IPS-18a (cell line): ENCODE measurements around the gene TNKS2.

Experiments used
- H3K27ac ChIP-seq: one replicate; pipeline ENCODE4 v1.5.1; 2013; ENCODE audit warnings: low read length
- H3K27me3 ChIP-seq: one replicate; pipeline ENCODE4 v1.6.1; 2013; ENCODE audit warnings: mild to moderate bottlenecking, low read length; ENCODE audit not compliant: control insufficient read depth, insufficient read depth
- H3K36me3 ChIP-seq: one replicate; pipeline ENCODE4 v1.6.1; 2013; ENCODE audit warnings: low read depth, low read length; ENCODE audit not compliant: control insufficient read depth
- H3K4me1 ChIP-seq: one replicate; pipeline ENCODE4 v1.6.1; 2013; ENCODE audit warnings: low read depth, low read length; ENCODE audit not compliant: control insufficient read depth
- H3K4me3 ChIP-seq: one replicate; pipeline ENCODE4 v1.5.1; 2013; ENCODE audit warnings: low read length
- H3K9ac ChIP-seq: one replicate; pipeline ENCODE4 v1.6.1; 2013; ENCODE audit warnings: mild to moderate bottlenecking, low read length, moderate library complexity
- H3K9me3 ChIP-seq: one replicate; pipeline ENCODE4 v1.6.1; 2013; ENCODE audit warnings: low read depth, low read length; ENCODE audit not compliant: control insufficient read depth

Gene TNKS2

GRCh38 chr10:91896212-91896756 is 98.1 kb downstream of the TNKS2 start:
- Histone ChIP-seq H3K4me3 (no peak overlapping the region), H3K27ac (no peak overlapping the region), H3K27me3 (no peaks in the 10 kb centered on the region), H3K4me1 (peaks cover 5% of the 10 kb centered on the region), H3K9ac (no peak overlapping the region), H3K9me3 (no peaks in the 10 kb centered on the region), H3K36me3 (no peaks in the 10 kb centered on the region)

- Histone ChIP-seq H3K4me1 (peaks cover 5% of the 10 kb centered on the region), H3K27ac (no peak overlapping the region), H3K4me3 (no peak overlapping the region), H3K36me3 (no peaks in the 10 kb centered on the region), H3K27me3 (no peaks in the 10 kb centered on the region), H3K9ac (no peak overlapping the region), H3K9me3 (no peaks in the 10 kb centered on the region)
Measured at GRCh38 chr10:91897421-91897820, 99.2 kb downstream of the TNKS2 start.

- Histone ChIP-seq H3K9ac (no peak overlapping the region), H3K27ac (no peak overlapping the region), H3K4me3 (no peak overlapping the region), H3K27me3 (no peaks in the 10 kb centered on the region), H3K9me3 (no peaks in the 10 kb centered on the region), H3K36me3 (peaks cover 11% of the 10 kb centered on the region), H3K4me1 (peaks cover 11% of the 10 kb centered on the region)
Measured at GRCh38 chr10:91901784-91902677, 103.8 kb downstream of the TNKS2 start.

- H3K9me3 ChIP-seq, result no peaks in the 10 kb centered on the region
- H3K27ac ChIP-seq, result no peak overlapping the region
- no peaks in the 10 kb centered on the region for H3K27me3 ChIP-seq
- H3K4me3 ChIP-seq, result peak overlapping the region; percentile 96
- H3K36me3 ChIP-seq, result peaks cover 11% of the 10 kb centered on the region
- H3K9ac ChIP-seq, result peak overlapping the region; percentile 84
- peaks cover 8% of the 10 kb centered on the region for H3K4me1 ChIP-seq
Measured at GRCh38 chr10:91907033-91907594, 108.9 kb downstream of the TNKS2 start.

- Histone ChIP-seq H3K4me3 (peak overlapping the region; percentile 96), H3K9me3 (no peaks in the 10 kb centered on the region), H3K36me3 (peaks cover 11% of the 10 kb centered on the region), H3K27me3 (no peaks in the 10 kb centered on the region), H3K9ac (peak overlapping the region; percentile 84), H3K4me1 (peaks cover 6% of the 10 kb centered on the region), H3K27ac (peak overlapping the region; percentile 57)
Measured at GRCh38 chr10:91907914-91908336, 109.7 kb downstream of the TNKS2 start.

- Histone ChIP-seq H3K4me3 (peak overlapping the region; percentile 96), H3K9ac (peak overlapping the region; percentile 84), H3K27ac (peak overlapping the region; percentile 74)
Measured at GRCh38 chr10:91908337-91909116, 110.3 kb downstream of the TNKS2 start.

GRCh38 chr10:91909117-91909677 is 111.0 kb downstream of the TNKS2 start, which contains the start of gene FGFBP3:
Gene FGFBP3, minus strand, starts transcription at chr10:91909486. Its CDS starts 517 bp downstream, at chr10:91908969.
- Histone ChIP-seq H3K9me3 (no peaks in the 10 kb centered on the region), H3K4me1 (peaks cover 6% of the 10 kb centered on the region), H3K9ac (peak within 1 kb of the TSS; percentile 84), H3K27me3 (no peaks in the 10 kb centered on the region), H3K27ac (peak within 1 kb of the TSS; percentile 74), H3K36me3 (peaks cover 11% of the 10 kb centered on the region), H3K4me3 (peak within 1 kb of the TSS; percentile 96)

More at GRCh38 chr10:91908337-91909116, 110.3 kb downstream of the TNKS2 start:
- Histone ChIP-seq H3K27me3 (no peaks in the 10 kb centered on the region), H3K9me3 (no peaks in the 10 kb centered on the region), H3K4me1 (peaks cover 6% of the 10 kb centered on the region), H3K36me3 (peaks cover 11% of the 10 kb centered on the region)

- Histone ChIP-seq H3K9ac (no peak overlapping the region), H3K27ac (no peak overlapping the region), H3K4me3 (no peak overlapping the region), H3K4me1 (peaks cover 6% of the 10 kb centered on the region), H3K36me3 (peaks cover 11% of the 10 kb centered on the region), H3K27me3 (no peaks in the 10 kb centered on the region), H3K9me3 (no peaks in the 10 kb centered on the region)
Measured at GRCh38 chr10:91910467-91910866, 112.2 kb downstream of the TNKS2 start.
